ENCODE results near the gene LRRK2.
A peak's percentile ranks its signal among the peaks of the same experiment; 100 is the strongest.

LRRK2 gene

DNA sequence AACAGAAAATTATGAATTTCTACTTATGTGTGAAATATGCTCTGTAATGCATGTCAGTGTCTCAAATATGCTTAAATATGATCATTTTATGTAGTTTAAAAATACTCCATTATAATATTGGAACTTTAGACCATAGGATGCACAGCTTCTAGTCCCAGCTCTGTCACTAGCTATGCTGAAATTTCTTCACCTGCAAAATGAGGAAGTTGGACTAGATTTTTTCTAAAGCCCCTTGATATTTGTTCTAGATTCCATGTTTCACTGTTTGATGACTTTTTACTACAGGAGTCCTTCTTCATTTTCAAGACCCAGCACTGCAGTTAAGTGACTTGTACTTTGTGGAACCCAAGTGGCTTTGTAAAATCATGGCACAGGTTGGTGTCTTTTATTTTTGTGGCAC is 90.1 kb downstream of the LRRK2 start:
- no peak overlapping the region for H3K4me3 ChIP-seq (ENCODE audit: low read depth, low read length)
- ChIA-PET CTCF (no interaction called here), POLR2A (no interaction called here)
- TF ChIP-seq, protein P1, sequence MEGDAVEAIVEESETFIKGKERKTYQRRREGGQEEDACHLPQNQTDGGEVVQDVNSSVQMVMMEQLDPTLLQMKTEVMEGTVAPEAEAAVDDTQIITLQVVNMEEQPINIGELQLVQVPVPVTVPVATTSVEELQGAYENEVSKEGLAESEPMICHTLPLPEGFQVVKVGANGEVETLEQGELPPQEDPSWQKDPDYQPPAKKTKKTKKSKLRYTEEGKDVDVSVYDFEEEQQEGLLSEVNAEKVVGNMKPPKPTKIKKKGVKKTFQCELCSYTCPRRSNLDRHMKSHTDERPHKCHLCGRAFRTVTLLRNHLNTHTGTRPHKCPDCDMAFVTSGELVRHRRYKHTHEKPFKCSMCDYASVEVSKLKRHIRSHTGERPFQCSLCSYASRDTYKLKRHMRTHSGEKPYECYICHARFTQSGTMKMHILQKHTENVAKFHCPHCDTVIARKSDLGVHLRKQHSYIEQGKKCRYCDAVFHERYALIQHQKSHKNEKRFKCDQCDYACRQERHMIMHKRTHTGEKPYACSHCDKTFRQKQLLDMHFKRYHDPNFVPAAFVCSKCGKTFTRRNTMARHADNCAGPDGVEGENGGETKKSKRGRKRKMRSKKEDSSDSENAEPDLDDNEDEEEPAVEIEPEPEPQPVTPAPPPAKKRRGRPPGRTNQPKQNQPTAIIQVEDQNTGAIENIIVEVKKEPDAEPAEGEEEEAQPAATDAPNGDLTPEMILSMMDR (IDR thresholded peaks at IDR 0.05; ENCODE audit: insufficient read depth, low read length, missing control alignments), result no peak
- no peak for DNase-seq (ENCODE audit: low read depth, low spot score)

DNA sequence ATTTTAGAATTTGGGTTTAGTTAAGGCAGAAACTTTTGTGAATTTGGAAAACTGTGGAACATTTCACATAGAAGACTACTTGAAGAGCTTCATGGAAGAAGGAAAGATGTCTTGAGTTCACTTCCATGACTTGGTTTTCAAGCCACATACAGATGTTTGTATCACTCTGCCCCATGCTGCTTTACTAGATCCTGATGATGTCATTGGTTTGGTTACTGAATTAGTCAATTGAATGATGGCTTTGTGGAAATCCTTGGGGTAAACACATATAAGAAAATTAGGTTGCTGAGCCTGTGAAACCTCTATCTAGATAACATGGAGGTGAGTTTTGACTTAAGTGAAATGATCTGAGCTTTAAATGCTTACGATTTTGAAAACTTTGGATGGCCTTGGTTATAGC is 90.6 kb downstream of the LRRK2 start:
- no peak for DNase-seq (ENCODE audit: low read depth, low spot score)
- POLR2A ChIA-PET, result no interaction called here
- TF ChIP-seq, protein P1 (IDR thresholded peaks at IDR 0.05; ENCODE audit: insufficient read depth, low read length, missing control alignments), result no peak
- CTCF ChIA-PET, result no interaction called here
- no peak overlapping the region for H3K4me3 ChIP-seq (ENCODE audit: low read depth, low read length)

- TF ChIP-seq, protein P1 (IDR thresholded peaks at IDR 0.05; ENCODE audit: insufficient read depth, low read length, missing control alignments), result no peak
- CTCF ChIA-PET, result no interaction called here
- DNase-seq (ENCODE audit: low read depth, low spot score), result no peak
- POLR2A ChIA-PET, result no interaction called here
- no peak overlapping the region for H3K4me3 ChIP-seq (ENCODE audit: low read depth, low read length)
Observed at GRCh38 chr12:40324261-40324660, 99.5 kb downstream of the LRRK2 start.

- TF ChIP-seq, protein P1 (IDR thresholded peaks at IDR 0.05; ENCODE audit: insufficient read depth, low read length, missing control alignments), result peak; percentile 29
- CTCF ChIA-PET, result no interaction called here
- H3K4me3 ChIP-seq (ENCODE audit: low read depth, low read length), result no peak overlapping the region
- POLR2A ChIA-PET, result no interaction called here
- DNase-seq (ENCODE audit: low read depth, low spot score), result no peak
Observed at GRCh38 chr12:40325349-40325960, 100.7 kb downstream of the LRRK2 start.

- POLR2A ChIA-PET, result no interaction called here
- no peak overlapping the region for H3K4me3 ChIP-seq (ENCODE audit: low read depth, low read length)
- TF ChIP-seq, protein P1 (IDR thresholded peaks at IDR 0.05; ENCODE audit: insufficient read depth, low read length, missing control alignments), result no peak
- CTCF ChIA-PET, result no interaction called here
- DNase-seq (ENCODE audit: low read depth, low spot score), result no peak
Observed at GRCh38 chr12:40327535-40327934, 102.7 kb downstream of the LRRK2 start.

- POLR2A ChIA-PET, result no interaction called here
Observed at GRCh38 chr12:40330180-40330579, 105.4 kb downstream of the LRRK2 start.

More at GRCh38 chr12:40330180-40330579, 105.4 kb downstream of the LRRK2 start:
- no peak for DNase-seq (ENCODE audit: low read depth, low spot score)
- TF ChIP-seq, protein P1 (IDR thresholded peaks at IDR 0.05; ENCODE audit: insufficient read depth, low read length, missing control alignments), result no peak
- no peak overlapping the region for H3K4me3 ChIP-seq (ENCODE audit: low read depth, low read length)
- CTCF ChIA-PET, result no interaction called here

Data from AG04449 (cell line).